Stimulated activated CD8-positive, alpha-beta memory T cell treated with anti-CD3 and anti-CD28 coated beads, Interleukin-15, amount 100 ng/mL, for 1 hour (primary cell): ENCODE data around the gene CFAP73.
"Not testable (repeated sequence)": the region's sequence is repeated elsewhere in the genome, so short reads cannot be mapped to it uniquely, and the experiment has no call there.

Experiments
- DNase-seq: peaks from one replicate; pipeline ENCODE4 v3.0.0-alpha.2; 2020; ENCODE audit warnings: low read depth

CFAP73 gene

DNA sequence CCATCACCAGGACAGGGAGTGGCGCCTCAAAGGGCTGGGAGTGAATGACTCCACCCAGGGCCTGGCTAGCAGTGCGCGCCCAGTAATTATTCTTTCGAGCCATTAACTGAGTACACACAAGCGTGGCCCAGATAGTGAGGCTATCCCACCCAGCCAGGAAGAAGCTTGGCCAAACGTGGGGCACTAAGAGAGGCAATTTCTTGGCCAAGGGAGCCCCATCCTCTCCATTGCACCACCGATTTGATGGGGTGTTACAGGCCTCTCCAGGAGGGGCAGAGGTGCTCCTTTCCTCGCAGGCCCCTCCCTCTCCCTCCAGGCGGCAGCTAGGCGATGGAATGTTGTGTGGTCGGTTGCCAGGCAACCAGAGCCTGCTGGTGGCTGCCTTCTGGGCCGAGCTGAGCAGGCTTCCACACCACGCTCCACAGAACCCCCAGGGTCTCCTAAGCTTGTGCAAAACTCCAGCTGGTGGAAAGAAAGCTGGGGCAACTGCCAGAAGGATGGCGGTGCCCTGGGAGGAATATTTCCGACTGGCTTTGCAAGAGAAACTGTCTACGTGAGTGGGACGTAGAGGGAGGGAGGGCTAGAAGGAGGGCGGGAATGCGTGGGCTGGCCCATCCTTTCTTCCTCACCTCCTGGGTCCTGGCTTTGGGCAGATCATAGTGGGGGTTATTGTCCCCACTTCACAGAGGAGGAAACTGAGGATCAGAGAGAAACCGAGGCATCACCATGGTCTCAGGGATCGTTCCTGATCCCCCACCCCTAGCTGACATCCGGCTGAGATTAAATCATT, at the start of gene CFAP73:
TSS of gene CFAP73 (plus strand) at position 364 of the 790 bp plus-strand sequence. CDS start at position 498, 134 bp downstream.
- no peak for DNase-seq

- DNase-seq, result no peak
Measured at GRCh38 chr12:113099764-113100163, 49.8 kb upstream of the CFAP73 start.

DNA sequence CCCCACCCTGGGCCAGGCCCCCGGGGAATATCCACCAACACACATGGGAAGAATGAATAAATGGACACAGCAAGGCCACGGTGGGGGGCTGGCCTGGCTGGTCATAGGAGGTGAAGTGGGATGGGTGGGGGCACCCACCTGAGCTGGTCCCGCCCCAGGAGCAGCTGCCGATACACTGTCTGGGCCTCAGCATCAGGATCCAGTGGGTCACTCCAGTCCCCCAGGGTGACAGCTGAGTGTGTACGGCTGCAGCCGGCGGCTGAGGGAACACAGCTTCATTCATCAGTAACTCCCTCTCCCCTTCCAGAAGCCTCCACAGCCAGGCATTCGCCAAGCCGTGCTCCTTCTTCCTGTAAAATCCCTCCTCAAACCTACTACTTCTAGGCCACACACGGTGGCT, 47.8 kb upstream of the CFAP73 start:
- no peak for DNase-seq

- no peak for DNase-seq
Measured at GRCh38 chr12:113102811-113103210, 46.7 kb upstream of the CFAP73 start.

DNA sequence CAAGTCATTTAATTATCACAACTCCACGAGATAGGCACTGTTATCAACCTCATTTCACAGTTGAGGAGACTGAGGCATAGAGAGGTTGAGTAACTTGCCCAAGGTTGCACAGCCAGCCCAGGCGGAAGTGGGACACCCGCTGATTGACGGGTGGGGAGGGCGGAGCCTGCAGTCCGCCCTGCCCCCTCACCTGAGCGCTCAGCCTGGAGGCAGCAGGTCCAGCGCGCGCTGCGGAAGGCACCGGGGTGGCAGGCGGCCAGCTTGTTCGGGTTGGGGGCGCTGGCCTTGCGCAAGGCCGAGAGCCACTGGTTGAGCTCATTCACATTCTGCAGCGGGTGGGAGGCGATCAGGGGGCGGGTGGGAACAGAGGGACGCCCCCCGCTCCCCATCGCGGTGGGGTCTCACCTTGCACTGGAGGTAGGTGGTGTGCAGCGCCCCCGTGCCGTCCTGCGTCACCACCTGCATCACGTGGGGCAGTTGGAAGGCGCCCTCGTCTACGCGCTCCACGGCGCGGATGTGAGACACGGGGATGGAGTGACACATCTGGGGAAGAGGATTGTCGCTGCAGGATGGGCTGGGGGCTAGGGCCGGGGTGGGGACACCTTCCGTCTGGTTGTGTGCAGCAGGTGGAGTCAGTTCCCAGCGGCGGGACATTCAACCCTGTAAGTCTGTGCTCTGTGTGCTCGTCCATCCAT, 45.6 kb upstream of the CFAP73 start:
- peak; percentile 22 for DNase-seq

- DNase-seq, result no peak
Measured at GRCh38 chr12:113104953-113105510, 44.5 kb upstream of the CFAP73 start.

GRCh38 chr12:113105606-113106271, 43.8 kb upstream of the CFAP73 start:
- no peak for DNase-seq

- DNase-seq, result no peak
Measured at GRCh38 chr12:113106361-113106760, 43.2 kb upstream of the CFAP73 start.

GRCh38 chr12:113108308-113108707, 41.2 kb upstream of the CFAP73 start:
- DNase-seq, result no peak

DNA sequence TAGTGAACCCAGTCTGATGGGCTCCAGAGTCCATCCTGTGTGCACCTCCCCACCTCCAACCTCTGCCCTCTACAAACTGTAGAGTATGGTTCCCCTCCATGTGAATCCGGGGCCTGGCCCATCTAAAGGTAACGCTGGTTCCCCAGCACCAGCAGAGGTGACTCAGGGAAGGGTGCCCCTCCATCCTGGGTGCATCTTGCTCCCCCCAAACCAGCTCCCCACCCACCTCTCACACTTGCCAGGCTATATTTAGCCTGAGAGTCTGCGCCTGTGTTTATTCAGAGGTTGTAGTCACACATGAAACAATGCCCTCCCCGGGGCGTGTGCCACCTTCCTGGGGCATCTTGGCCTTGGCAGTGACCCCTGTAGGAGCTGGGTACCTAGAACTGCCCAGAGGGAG, 40.2 kb upstream of the CFAP73 start:
- DNase-seq, result no peak

DNA sequence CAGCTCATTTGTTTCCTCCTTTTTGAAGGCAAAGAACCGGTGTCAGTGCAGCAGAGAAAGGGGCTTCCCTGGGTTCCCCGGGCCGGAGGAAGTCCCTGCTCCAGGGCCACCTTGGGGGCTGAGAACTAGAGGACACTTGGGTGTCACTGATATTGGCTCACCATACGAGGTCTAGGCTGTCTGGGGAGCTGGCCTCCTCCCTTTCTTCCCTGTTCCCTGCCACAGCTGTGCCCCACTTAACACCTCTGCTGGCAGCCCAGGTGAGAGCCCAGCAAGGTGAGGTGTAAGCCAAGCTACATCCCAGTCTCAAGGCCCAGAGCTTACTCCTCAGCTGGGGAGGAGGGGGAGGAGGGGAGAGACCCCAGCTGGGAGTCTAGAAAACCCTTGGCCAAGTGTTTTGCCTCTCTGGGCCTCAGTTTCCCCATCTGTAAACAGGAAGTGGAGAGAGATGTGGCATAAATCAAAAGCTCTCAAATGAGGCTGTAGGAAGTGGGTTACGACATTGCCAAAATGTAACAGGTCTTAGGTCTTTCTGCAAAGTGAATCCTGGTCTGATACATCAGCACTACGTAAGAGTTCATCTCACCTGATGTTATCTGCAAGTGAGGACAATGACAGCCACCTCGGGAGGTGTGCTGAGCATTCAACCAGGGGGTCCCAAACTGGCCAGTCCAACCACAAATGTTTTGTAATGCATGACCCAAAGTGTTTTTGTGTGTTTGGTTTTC, 39.5 kb upstream of the CFAP73 start:
- DNase-seq, result no peak

DNA sequence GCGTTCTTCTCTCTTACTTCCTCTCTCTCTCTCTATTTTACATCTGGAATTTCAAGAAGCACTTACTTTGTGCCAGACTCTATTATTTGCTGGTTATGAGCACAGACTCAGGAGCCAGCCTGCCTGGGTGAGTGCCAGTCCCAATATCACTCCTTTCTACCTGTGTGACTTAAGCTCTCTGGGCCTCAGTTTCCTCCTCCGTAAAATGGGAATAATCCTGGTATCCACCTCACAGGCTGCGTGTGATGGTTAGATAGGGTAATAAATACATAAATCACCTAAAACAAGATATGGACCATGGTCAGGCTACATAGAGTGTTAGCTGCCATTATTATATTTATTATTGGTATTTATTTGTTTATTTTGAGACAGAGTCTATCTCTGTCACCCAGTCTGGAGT, 38.3 kb upstream of the CFAP73 start:
- DNase-seq, result no peak

GRCh38 chr12:113112043-113112899, 37.3 kb upstream of the CFAP73 start:
- DNase-seq, result no peak

- no peak for DNase-seq
Measured at GRCh38 chr12:113113397-113113796, 36.1 kb upstream of the CFAP73 start.

DNA sequence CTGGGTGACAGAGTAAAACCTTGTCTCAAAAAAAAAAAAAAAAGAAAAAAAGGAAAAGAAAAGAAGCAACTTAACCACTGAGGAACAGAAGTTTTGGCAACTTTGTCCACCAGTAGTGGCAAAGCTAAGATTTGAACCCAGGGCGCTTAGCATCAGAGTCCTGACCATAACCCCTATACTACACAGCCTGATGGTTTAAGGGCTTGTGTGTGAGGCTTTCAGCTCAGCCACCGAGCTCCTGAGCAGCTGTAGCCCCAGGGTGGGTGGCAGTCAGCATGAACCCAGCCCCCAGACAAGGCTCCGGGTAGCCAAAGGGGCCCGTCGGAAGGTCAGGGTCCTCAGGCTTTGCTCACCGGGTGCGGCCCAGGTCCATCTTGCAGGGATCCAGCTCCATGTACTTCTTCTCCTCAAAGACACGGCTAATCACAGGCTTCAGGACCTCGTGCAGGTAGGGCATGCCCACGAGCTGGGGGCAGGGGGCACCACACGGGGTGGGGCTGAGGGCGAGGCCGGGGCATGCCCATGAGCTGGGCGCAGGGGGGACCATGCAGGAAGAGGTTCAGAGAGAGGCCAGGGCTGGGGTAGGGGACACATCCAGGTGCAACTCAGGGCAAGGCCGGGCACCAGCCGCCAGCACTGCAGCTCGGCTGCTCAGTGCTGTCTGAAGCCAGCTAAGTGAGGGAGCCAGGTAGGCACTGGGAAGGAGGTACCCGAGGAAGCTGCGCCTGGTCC, 34.9 kb upstream of the CFAP73 start:
- no peak for DNase-seq

DNA sequence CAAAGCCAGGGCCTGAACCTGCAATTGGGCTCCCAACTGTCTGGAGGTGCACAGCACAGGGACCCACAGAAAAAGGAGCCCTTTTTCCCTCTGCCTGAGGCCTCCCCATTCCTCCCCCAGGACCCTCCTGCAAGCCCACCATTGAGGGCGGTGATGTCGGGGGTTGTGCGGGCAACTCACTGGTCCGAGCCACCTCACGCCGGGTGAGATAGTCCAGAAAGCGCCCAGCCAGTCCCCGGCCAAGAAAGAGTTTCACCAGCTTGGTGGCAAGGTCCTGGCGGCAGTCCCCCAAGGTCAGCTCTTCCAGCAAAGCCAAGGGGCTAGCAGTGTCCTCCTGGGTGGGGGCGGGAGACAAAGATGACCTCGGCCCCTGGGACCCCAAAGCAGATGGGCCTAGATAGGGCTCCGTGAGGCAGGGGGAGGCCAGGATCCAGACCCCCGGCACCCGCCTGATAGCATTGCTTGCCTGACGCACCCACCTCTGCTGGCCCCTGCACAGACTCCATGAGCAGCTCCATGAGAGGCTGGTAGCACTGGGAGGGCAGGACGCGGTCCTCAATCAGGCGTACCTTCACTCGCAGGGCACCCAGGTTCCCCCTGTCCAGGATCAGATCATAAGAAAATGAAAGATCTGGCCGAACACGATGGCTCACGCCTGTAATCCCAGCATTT, 33.9 kb upstream of the CFAP73 start:
- no peak for DNase-seq

- no peak for DNase-seq
Measured at GRCh38 chr12:113116875-113117274, 32.6 kb upstream of the CFAP73 start.

- not testable (repeated sequence) for DNase-seq
Measured at GRCh38 chr12:113117684-113118083, 31.8 kb upstream of the CFAP73 start.

GRCh38 chr12:113118142-113118541, 31.4 kb upstream of the CFAP73 start:
- DNase-seq, result no peak
